HEK293T (cell line): ENCODE measurements around the gene MACROD1.
A peak's percentile ranks its signal among the peaks of the same experiment; 100 is the strongest.

ENCODE experiments used
- BHLHE40 ChIP-seq: fragments of 450-650 bp; IDR thresholded peaks from 2 replicates; pipeline ENCODE4 v1.6.1; 2016; ENCODE audit warnings: mild to moderate bottlenecking, moderate library complexity, borderline replicate concordance
- CTBP1 ChIP-seq: fragments of 450-650 bp; IDR thresholded peaks from 2 replicates; pipeline ENCODE4 v1.6.1; 2016; ENCODE audit warnings: borderline replicate concordance
- ELF4 ChIP-seq: fragments of 450-650 bp; IDR thresholded peaks from 2 replicates; pipeline ENCODE4 v1.6.1; 2017; ENCODE audit warnings: antibody characterized with exemption
- FOXA1 ChIP-seq: fragments of 450-650 bp; IDR thresholded peaks from 2 replicates; pipeline ENCODE4 v1.6.1; 2016; ENCODE audit warnings: mild to moderate bottlenecking
- FOXM1 ChIP-seq: fragments of 450-650 bp; IDR thresholded peaks from 2 replicates; pipeline ENCODE4 v1.6.1; 2017; ENCODE audit warnings: mild to moderate bottlenecking, borderline replicate concordance
- L3MBTL2 ChIP-seq: fragments of 450-650 bp; conservative IDR thresholded peaks from 2 replicates; pipeline ENCODE4 v1.6.1; 2016; ENCODE audit warnings: mild to moderate bottlenecking
- NFRKB ChIP-seq: fragments of 450-650 bp; IDR thresholded peaks from 2 replicates; pipeline ENCODE4 v1.6.1; 2016; ENCODE audit warnings: mild to moderate bottlenecking, moderate library complexity
- SP1 ChIP-seq: fragments of 450-650 bp; IDR thresholded peaks from 2 replicates; pipeline ENCODE4 v1.6.1; 2017
- ZNF384 ChIP-seq: fragments of 450-650 bp; IDR thresholded peaks from 2 replicates; pipeline ENCODE4 v1.6.1; 2016
- TF ChIP-seq, protein P1 (sequence below): fragments of 450-650 bp; IDR thresholded peaks from 2 replicates; pipeline ENCODE4 v1.6.1; 2016

DNA sequence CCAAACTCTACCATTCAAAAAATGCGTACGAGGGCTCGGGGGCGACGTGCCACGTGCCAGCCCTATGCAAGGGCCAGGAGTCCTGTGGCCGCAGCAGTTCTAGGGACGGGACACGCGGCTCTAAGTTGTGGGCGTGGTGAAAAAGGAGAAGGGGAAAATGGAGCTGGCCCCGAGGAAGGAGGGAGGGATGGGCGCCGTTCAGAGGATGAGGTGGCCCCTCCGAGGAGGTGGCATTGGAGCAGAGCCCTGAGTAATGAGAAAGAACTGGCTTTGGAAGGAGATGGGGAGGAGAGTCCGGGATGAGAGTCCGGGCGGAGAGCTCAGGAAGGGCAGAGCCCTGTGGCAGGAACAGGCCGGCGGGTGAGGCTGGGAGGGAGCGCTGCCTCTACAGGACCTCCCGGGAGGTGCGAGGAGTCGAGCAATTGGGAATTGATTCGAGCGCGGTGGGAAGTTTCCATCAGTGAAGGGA, 158.7 kb downstream of the MACROD1 start:
- no peak for TF ChIP-seq FOXM1
- TF ChIP-seq, protein P1, sequence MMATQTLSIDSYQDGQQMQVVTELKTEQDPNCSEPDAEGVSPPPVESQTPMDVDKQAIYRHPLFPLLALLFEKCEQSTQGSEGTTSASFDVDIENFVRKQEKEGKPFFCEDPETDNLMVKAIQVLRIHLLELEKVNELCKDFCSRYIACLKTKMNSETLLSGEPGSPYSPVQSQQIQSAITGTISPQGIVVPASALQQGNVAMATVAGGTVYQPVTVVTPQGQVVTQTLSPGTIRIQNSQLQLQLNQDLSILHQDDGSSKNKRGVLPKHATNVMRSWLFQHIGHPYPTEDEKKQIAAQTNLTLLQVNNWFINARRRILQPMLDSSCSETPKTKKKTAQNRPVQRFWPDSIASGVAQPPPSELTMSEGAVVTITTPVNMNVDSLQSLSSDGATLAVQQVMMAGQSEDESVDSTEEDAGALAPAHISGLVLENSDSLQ, result no peak
- TF ChIP-seq CTBP1, result no peak
- no peak for TF ChIP-seq FOXA1
- TF ChIP-seq BHLHE40, result no peak
- TF ChIP-seq SP1, result no peak
- peak; percentile 35 for TF ChIP-seq L3MBTL2
- no peak for TF ChIP-seq NFRKB
- TF ChIP-seq ELF4, result no peak
- no peak for TF ChIP-seq ZNF384
